Activated CD8-positive, alpha-beta memory T cell treated with anti-CD3 and anti-CD28 coated beads, Interleukin-2, amount 50 U/mL, for 24 hours (primary cell): Measurements from ENCODE around the gene SPPL2B.
"Not testable (repeated sequence)": the region's sequence is repeated elsewhere in the genome, so short reads cannot be mapped to it uniquely, and the experiment has no call there.

ENCODE experiments used
- DNase-seq: peaks from one replicate; pipeline ENCODE4 v3.0.0-alpha.2; 2020; ENCODE audit errors: extremely low read depth

Gene SPPL2B

DNA sequence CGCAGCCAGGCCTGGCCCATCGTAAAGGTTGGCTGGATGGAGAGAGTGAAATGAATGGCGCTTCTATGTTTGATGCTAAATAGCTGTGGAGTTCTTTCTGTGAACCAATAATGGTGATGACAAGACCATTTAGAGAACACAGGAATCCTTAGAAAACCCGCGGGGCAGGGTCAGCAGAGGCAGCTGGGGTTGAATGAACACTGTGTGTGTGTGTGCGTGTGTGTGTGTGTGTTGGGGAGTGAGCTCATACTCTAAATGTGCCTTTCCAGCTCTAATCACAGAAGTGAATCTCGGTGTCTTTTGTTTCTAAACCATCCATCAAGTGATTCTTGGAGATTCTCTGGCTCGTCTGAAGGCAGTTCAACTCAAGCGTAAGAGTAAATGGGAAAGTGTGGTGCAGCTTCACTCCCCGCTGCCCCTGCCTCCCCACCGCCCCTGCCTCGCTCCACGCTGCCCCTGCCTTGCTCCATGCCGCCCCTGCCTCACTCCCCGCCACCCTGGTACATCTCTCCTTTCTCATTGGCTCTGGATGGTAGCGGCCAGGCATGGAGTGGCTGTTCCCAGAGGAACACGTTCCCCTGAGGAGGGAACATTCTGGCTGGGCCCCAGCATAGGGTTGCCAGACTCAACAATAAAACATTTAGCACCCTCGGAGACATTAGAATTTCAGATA is 52.8 kb downstream of the SPPL2B start:
- DNase-seq = no peak

DNA sequence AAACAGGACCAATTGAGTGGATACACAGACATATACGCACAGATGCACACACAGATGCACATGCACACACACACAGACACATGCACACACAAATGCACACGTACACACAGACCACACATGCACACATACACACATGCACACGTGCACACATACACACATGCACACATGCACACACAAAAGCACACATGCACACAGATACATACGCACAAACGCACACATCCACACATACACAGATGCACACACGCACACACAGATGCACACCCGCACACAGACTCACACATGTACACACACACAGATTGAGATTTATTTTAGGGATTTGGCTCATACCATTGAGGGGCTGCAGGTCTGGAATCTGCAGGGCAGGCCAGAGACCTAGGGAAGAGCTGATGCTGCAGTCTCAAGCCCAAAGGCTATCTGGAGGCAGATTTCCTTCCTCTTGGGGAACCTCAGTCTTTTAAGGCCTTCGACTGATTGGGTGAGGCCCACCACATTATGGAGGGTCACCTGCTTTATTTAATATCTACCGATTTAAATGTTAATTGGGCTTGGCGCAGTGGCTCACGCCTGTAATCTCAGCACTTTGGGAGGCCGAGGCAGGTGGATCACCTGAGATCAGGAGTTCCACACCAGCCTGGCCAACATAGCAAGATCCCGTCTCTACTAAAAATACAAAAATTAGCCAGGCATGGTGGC is 54.2 kb downstream of the SPPL2B start:
- no peak for DNase-seq

DNA sequence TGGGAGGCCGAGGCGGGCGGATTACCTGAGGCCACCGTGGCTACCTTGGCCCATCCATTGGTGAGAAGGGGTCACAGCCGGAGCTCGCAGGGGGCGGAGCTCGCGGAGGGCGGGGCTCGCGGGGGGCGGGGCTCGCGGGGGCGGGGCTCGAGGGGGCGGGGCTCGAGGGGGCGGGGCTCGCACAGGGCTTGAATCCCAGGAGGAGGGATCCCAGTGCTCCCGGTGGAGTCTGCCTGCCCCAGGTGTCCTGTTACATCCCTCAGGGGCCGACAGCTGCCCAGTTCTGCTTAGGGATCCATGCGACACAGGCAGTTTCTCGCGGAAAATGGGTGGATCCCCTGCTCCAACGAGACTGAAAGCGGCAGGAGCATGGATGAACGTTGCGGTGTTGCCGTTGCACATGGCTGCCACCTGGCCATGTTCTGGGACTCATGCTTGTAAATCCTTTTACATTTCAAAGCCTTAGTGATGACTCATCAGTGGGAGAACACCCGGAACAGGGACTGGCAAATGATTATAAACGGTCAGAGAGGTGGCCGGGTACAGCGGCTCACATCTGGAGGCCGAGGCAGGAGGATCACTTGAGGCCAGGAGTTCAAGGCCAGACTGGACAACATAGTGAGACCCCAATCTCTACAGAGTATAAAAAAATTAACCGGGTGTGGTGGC is 56.7 kb downstream of the SPPL2B start:
- DNase-seq = no peak

DNA sequence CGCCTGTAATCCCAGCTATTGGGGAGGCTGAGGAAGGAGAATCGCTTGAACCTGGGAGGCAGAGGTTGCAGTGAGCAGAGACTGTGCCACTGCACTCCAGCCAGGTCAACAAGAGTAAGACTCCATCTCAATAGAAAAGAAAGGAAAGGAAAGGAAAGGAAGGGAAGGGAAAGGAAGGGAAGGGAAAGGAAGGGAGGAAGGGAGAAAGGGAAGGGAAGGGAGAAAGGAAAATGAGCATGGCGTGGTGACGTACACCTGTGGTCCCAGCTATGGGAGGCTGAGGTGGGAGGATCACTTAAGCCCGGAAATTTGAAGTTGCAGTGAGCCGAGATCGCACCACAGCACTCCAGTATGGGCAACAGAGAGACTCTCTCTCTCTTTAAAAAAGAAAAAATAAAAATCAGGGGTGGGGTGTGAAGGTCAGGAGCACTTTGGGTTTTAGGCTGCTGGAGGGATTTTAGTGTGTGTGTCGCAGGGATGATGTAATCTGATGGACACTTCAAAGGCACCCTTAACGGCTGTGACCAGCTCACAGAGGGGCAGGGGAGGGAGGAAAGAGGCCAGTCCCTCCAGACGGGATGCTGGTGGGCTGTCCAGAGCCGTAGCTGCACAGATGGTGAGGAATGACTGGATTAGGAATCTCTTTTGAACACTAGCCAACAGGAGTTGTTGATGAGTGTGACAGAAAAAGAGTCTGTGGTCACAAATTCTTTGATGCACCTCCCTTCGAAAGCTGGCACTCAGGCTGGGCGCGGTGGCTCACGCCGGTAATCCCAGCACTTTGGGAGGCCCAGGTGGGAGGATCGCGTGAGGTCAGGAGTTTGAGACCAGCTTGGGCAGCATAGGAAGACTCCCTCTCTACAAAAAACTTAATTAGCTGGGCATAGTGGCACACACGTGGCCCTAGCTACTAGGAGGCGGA is 59.1 kb downstream of the SPPL2B start:
- no peak for DNase-seq

DNA sequence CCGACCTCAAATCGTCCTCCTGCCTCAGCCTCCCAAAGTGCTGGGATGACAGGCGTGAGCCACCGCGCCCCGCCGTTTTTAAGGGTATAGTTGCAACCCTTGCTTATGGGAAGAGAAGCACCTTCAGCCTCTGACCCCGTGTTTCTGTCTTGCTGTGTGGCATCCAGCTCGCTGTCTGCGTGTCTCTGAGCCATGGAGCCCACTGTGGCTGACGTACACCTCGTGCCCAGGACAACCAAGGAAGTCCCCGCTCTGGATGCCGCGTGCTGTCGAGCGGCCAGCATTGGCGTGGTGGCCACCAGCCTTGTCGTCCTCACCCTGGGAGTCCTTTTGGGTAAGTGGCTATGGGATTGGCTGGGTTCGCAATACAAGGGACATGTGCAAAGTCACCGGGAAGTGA is 61.1 kb downstream of the SPPL2B start:
- DNase-seq = no peak

DNA sequence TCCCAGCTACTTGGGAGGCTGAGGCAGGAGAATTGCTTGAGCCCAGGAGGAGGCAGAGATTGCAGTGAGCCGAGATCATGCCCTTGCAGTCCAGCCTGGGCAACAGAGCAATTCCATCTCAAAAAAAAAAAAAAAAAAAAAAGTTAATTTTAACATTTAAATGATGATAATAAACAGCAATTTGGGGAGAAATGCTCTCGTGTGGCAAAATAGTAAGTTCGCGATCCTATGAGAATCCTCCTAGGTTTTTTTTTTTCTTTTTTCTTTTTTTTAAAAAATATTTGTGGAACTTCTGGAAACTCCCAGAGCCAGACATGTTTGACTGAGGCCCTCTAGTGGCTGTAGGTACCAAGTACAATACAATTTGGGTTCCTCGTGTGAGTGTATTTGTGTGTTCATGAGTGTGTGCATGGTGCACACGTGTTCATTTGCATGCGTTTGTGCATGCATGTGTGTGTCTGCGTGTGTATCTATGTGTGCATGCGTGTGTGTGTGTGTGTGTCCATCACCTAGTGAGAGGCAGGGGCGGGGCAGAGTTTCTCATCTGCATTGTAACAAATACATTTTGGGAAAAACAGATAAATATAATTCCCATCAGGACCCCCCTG is 62.7 kb downstream of the SPPL2B start:
- no peak for DNase-seq

DNA sequence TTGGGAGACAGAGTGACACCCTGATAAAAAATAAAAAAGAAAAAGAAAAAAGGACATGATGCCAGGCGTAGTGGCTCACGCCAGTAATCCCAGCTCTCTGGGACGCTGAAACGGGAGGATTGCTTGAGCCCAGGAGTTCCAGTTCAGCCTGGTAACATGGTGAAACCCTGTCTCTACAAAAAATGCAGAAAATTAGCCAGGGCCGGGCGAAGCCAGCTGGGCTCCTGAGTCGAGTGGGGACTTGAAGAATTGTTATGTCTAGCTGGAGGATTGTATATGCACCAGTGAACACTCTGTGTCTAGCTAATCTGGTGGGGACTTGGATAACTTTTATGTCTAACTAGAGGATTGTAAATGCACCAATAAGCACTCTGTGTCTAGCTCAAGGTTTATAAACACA is 63.9 kb downstream of the SPPL2B start:
- no peak for DNase-seq

DNA sequence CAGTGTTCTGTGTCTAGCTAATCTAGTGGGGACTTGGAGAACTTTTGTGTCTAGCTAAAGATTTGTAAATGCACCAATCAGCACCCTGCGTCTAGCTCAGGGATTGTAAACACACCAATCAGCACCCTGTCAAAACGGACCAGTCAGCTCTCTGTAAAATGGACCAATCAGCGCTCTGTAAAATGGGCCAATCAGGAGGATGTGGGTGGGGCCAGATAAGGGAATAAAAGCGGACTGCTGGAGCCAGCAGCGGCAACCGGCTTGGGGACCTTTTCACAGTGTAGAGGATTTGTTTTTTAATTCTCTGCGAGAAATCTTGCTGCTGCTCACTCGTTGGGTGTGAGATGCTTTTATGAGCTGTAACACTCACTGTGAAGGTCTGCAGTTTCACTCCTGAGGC is 64.4 kb downstream of the SPPL2B start:
- not testable (repeated sequence) for DNase-seq

DNA sequence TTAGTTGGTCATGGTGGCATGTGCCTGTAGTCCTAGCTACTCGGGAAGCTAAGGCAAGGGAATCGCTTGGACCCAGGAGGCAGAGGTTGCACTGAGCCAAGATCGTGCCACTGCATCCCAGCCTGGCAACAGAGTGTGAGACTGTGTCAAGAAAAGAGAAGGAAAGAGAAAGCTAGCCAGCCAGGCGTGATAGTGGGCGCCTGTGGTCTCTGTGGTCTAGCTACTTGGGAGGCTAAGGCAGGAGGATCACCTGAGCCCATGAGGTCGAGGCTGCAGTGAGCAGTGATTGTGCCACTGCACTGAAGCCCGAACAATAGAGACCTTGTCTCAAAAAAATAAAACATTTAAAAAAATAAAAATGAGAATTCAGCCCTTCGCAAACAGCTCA is 65.6 kb downstream of the SPPL2B start:
- no peak for DNase-seq

DNA sequence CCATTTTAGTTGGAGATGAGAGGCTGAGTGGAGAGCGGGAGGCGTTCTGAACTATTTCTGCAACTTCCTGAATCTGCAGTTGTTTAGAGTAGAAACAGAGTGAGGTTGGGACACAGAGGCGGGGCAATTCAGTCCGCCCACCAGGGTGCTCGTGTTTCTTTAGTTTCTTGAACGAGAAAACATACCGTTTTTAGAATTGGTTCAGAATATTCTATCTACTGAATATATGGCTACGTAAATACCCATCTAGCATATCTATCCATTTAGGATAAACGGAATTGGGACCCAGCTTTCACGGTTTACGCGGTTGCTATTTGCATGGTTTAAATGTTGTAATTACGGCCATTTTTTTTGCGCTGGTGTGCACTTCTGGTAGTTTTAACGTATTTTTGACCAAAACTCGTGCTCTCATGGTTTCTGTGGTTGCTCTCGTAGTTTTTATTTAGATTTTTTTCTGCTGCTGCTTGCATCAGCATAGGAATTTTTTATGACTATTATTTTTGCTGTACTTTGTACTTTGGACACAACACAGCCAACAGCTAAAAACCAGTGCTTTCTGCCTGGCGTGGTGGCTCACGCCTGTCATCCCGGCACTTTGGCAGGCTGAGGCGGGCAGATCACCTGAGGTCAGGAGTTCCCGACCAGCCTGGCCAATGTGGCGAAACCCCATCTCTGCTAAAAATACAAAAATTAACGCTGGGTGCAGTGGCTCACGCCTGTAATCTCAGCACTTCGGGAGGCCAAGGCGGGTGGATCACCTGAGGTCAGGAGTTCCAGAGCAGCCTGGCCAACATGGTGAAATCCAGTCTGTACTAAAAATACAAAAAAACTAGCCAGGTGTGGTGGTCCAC is 66.2 kb downstream of the SPPL2B start:
- no peak for DNase-seq

DNA sequence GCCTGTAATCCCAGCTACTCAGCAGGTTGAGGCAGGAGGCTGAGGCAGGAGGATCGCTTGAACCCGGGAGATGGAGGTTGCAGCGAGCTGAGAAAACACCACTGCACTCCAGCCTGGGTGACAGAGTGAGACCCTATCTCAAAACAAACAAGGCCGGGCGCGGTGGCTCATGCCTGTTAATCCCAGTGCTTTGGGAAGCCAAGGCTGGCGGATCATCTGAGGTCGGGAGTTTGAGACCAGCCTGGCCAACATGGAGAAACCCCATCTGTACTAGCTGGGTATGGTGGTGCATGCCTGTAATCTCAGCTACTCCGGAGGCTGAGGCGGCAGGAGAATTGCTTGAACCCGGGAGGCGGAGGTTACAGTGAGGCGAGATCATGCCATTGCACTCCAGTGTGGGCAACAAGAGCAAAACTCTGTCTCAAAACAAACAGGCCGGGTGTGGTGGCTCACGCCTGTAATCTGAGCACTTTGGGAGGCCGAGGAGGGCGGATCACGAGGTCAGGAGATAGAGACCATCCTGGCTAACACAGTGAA is 66.9 kb downstream of the SPPL2B start:
- DNase-seq = not testable (repeated sequence)

DNA sequence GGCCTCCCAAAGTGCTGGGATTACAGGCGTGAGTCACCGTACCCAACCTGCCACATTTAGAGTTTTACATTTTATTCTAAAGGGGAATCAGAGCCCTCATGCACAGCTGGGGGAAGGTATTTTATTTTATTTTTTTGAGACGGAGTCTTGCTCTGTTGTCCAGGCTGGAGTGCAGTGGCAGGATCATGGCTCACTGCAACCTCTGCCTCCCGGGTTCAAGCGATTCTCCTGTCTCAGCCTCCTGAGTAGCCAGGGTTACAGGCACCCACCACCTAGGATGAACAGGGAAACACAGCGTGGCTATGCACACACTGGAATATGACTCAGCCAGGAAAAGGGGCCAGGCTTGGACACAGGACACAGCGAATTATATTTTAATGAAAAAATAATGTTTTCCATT is 68.7 kb downstream of the SPPL2B start:
- not testable (repeated sequence) for DNase-seq

DNA sequence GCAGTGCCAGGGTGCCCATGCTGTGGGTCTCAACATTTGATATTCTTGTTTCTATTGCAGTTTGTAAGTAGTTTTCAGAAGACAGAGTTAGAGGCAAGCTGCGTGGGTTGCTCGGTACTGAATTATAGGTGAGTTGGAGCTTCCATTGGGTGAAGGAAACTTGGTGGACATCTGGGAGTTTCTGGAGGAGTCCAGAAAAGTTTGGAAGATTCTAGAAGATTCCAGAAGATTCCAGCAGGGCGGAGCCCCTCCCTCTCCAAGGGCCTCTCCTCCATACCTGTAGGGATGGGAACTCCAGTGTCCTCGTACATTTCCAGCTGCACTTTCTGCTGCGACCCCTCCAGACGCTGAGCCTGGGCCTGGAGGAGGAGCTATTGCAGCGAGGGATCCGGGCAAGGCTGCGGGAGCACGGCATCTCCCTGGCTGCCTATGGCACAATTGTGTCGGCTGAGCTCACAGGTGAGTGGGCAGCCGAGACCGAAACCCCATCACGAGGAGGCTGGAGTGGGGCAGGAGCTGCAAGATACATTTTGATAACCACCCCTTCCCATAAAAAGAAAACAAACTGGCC is 70.3 kb downstream of the SPPL2B start:
- no peak for DNase-seq

DNA sequence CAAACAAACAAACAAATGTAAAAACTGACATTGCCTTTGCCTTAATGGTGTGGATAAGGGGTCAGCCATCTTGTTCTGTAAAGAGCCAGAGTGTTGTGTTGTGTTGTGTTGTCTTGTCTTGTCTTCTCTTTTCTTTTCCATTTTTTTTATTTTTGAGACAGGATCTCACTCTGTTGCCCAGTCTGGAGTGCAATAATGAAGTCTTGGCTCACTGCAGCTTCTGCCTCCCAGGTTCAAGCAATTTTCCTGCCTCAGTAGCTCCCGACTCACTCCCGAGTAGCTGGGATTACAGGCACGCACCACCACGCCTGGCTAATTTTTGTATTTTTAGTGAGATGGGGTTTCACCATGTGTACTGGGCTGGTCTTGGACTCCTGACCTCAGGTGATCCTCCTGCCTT is 71.1 kb downstream of the SPPL2B start:
- no peak for DNase-seq
